ENCODE data around the gene JPH3.

DNA sequence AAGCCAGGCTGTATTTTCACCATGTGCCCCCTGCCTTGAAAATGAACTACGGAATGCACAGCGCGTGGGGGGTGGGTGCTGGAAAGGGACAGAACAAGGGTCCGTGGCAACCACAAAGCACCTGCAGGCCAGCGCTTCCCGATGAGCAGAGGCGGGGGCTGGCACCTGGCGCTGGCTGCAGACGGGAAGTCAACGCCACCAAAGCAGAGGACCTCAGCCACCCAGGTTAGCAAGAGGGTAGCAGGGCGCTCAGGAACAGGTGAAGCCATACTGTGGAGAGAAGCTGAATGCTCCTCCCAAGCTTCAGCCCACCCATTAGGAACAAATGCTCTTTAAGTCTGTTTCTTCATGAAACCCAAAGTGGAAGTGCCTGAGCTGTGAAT lies 98.8 kb downstream of the JPH3 start:
- no peak for TF ChIP-seq EZH2phosphoT487 (IDR thresholded peaks at IDR 0.05; ENCODE audit: insufficient read depth, low read depth)
- TF ChIP-seq EZH2 (IDR thresholded peaks at IDR 0.05; ENCODE audit: insufficient read depth, poor library complexity, severe bottlenecking) = no peak
